Measurements from ENCODE around the gene ABCC12. TPM values are rescaled to one million over a fixed set of nuclear protein-coding genes. Genes with fewer than 3 reads are reported as not detected.
"Not testable (repeated sequence)": the region's sequence is repeated elsewhere in the genome, so short reads cannot be mapped to it uniquely, and the experiment has no call there.

Gene ABCC12
- total RNA-seq, 1 donor from 2014 or later: not detected

- ATAC-seq: no peak
- no peak for DNase-seq
- intact Hi-C loops (cut with micrococcal nuclease): no loop called here
Observed at GRCh38 chr16:48168075-48168474, 12.3 kb upstream of the ABCC12 start.

GRCh38 chr16:48166617-48167016 is 10.8 kb upstream of the ABCC12 start:
- ATAC-seq; intact Hi-C loops (cut with micrococcal nuclease); DNase-seq: not testable (repeated sequence)

GRCh38 chr16:48165961-48166578 is 10.3 kb upstream of the ABCC12 start:
- intact Hi-C loops (cut with micrococcal nuclease): no loop called here
- no peak for ATAC-seq

GRCh38 chr16:48164907-48165715 is 9.3 kb upstream of the ABCC12 start:
- ATAC-seq (peak; percentile 98), DNase-seq (peak; percentile 81)
- intact Hi-C loops (cut with micrococcal nuclease): no loop called here

More at GRCh38 chr16:48165961-48166578, 10.3 kb upstream of the ABCC12 start:
- no peak for DNase-seq

- no peak for DNase-seq
- no peak for ATAC-seq
- intact Hi-C loops (cut with micrococcal nuclease): no loop called here
Observed at GRCh38 chr16:48162839-48163410, 7.1 kb upstream of the ABCC12 start.

- intact Hi-C loops (cut with micrococcal nuclease): no loop called here
- no peak for DNase-seq
- ATAC-seq: no peak
Observed at GRCh38 chr16:48161906-48162305, 6.1 kb upstream of the ABCC12 start.

GRCh38 chr16:48160575-48160974 is 4.8 kb upstream of the ABCC12 start:
- intact Hi-C loops (cut with micrococcal nuclease): no loop called here
- DNase-seq: no peak
- no peak for ATAC-seq

GRCh38 chr16:48158296-48158695 is 2.5 kb upstream of the ABCC12 start:
- intact Hi-C loops (cut with micrococcal nuclease): loop anchor here (5.0 kb wide), 1 partner anchor 1016 kb away; the partner anchor contains the start of gene NETO2
- ATAC-seq (no peak), DNase-seq (no peak)

GRCh38 chr16:48157794-48158193 is 2.0 kb upstream of the ABCC12 start:
- intact Hi-C loops (cut with micrococcal nuclease): loop anchor here (5.0 kb wide), 1 partner anchor 1015 kb away; the partner anchor contains the start of gene NETO2
- no peak for DNase-seq
- no peak for ATAC-seq

GRCh38 chr16:48157302-48157701 is 1.5 kb upstream of the ABCC12 start:
- no peak for DNase-seq
- peak; percentile 46 for ATAC-seq
- intact Hi-C loops (cut with micrococcal nuclease): loop anchor here (5.0 kb wide), 1 partner anchor 1015 kb away; the partner anchor contains the start of gene NETO2

GRCh38 chr16:48156790-48157209 is 1.0 kb upstream of the ABCC12 start:
- ATAC-seq (peak; percentile 90), DNase-seq (peak; percentile 91)
- intact Hi-C loops (cut with micrococcal nuclease): loop anchor here (5.0 kb wide), 1 partner anchor 1014 kb away; the partner anchor contains the start of gene NETO2

- DNase-seq (no peak), ATAC-seq (no peak)
- intact Hi-C loops (cut with micrococcal nuclease): no loop called here
Observed at GRCh38 chr16:48153774-48154173, 2.0 kb downstream of the ABCC12 start.

GRCh38 chr16:48152226-48152625 is 3.6 kb downstream of the ABCC12 start:
- intact Hi-C loops (cut with micrococcal nuclease): no loop called here
- ATAC-seq: no peak
- no peak for DNase-seq

- intact Hi-C loops (cut with micrococcal nuclease): no loop called here
- no peak for ATAC-seq
Observed at GRCh38 chr16:48150707-48151106, 5.1 kb downstream of the ABCC12 start.

GRCh38 chr16:48146710-48147109 is 9.1 kb downstream of the ABCC12 start:
- intact Hi-C loops (cut with micrococcal nuclease): no loop called here
- ATAC-seq: no peak
- no peak for DNase-seq

More at GRCh38 chr16:48150707-48151106, 5.1 kb downstream of the ABCC12 start:
- DNase-seq: no peak

- no peak for DNase-seq
- intact Hi-C loops (cut with micrococcal nuclease): no loop called here
- ATAC-seq: no peak
Observed at GRCh38 chr16:48146131-48146530, 9.7 kb downstream of the ABCC12 start.

GRCh38 chr16:48143812-48144368 is 11.9 kb downstream of the ABCC12 start:
- ATAC-seq: no peak
- intact Hi-C loops (cut with micrococcal nuclease): no loop called here
- no peak for DNase-seq

GRCh38 chr16:48140821-48141220 is 15.0 kb downstream of the ABCC12 start:
- DNase-seq (no peak), ATAC-seq (no peak)
- intact Hi-C loops (cut with micrococcal nuclease): no loop called here

- ATAC-seq (no peak), DNase-seq (no peak)
- intact Hi-C loops (cut with micrococcal nuclease): no loop called here
Observed at GRCh38 chr16:48139517-48139916, 16.3 kb downstream of the ABCC12 start.

GRCh38 chr16:48138543-48138942 is 17.2 kb downstream of the ABCC12 start:
- ATAC-seq (no peak), DNase-seq (no peak)
- intact Hi-C loops (cut with micrococcal nuclease): no loop called here
